ENCODE measurements around the gene MAFF.

DNA sequence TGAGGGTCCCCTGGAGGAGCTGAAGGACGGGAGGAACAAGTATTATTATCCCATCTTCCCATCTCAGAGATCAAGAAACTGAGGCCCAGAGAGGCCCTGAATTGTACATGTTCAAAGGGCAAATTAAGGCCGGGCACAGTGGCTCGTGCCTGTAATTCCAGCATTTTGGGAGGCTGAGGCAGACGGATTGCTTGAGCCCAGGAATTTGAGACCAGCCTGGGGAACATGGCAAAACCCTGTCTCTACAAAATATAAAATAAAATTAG is 28.2 kb upstream of the MAFF start:
- TF ChIP-seq CTCF (IDR thresholded peaks at IDR 0.05), result no peak
- no peak for TF ChIP-seq POLR2A (IDR thresholded peaks at IDR 0.05)

Measured in thyroid gland (tissue), 4 donors.